HG03469 (cell line): Measurements from ENCODE around the gene KRTAP10-8.
"Not testable (repeated sequence)": the region's sequence is repeated elsewhere in the genome, so short reads cannot be mapped to it uniquely, and the experiment has no call there.

Source experiments
- ATAC-seq: cut with Tn5 transposase; IDR thresholded peaks from one replicate; pipeline ENCODE4 v1.9.1; 2021; ENCODE audit warnings: mild to moderate bottlenecking, moderate library complexity, moderate number of reproducible peaks; ENCODE audit not compliant: unreplicated experiment

The KRTAP10-8 gene

DNA sequence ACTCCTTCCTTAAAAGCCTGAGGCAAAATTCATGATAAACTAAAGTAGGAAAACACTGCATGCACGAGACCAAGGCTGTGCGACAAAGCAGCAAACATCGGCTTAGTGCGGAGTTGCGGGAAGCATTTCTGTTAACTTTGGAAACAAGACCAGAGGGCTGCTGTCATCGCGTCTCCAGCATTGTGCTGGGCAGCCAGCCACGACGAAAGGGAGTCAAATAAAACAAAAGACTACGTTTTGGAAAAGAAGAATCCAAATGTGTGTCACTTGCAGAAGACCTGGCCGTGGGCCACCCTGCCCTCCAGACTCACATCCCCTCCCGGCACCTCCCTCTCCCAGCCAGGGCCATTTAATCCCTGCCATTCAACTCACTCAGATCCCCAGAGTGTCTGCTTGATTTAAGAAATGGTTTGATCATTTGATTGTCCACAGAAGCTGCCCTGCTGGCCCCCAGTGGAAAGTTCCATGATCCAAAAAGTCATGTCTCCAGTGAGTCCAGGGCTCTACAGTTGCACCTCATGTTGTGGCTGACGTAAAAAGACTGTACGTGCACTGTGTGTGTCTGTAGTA, 31.9 kb downstream of the KRTAP10-8 start:
- ATAC-seq: no peak

DNA sequence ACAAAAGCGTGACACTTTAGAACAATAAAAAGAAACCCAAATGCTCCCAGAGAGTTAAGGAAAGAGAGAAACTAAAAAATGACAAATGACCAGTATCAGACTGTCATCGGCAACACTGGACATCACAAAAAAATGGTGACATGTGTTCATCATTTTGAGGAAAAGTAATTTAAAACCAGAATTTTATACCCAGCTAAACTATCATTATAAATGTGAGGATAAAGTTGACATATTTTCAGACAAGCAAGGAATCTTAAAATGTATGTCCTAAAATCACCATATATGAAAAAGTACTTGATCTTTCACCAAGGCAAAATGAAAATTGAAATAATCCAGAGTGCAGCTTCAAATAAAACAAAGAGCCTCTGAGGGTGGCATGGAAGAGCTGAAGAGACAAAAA, 33.0 kb downstream of the KRTAP10-8 start:
- no peak for ATAC-seq

DNA sequence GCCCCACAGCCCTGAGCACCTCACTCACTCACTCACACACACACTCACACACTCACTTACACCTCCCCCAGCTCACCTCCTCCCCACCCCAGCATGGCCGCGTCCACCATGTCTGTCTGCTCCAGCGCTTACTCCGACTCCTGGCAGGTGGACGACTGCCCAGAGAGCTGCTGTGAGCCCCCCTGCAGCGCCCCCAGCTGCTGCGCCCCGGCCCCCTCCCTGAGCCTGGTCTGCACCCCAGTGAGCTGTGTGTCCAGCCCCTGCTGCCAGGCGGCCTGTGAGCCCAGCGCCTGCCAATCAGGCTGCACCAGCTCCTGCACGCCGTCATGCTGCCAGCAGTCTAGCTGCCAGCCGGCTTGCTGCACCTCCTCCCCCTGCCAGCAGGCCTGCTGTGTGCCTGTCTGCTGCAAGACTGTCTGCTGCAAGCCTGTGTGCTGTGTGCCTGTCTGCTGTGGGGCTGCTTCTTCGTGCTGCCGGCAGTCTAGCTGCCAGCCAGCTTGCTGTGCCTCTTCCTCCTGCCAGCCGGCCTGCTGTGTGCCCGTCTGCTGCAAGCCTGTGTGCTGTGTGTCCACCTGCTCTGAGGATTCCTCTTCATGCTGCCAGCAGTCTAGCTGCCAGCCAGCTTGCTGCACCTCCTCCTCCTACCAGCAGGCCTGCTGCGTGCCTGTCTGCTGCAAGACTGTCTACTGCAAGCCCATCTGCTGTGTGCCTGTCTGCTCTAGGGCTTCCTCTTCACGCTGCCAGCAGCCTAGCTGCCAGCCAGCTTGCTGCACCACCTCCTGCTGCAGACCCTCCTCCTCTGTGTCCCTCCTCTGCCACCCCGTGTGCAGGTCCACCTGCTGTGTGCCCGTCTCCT, 34.7 kb downstream of the KRTAP10-8 start, which contains the start of gene KRTAP10-11:
Gene KRTAP10-11 (plus strand): TSS at position 49 of the 856 bp plus-strand sequence. CDS start 45 bp downstream, at position 94.
- ATAC-seq: not testable (repeated sequence)

DNA sequence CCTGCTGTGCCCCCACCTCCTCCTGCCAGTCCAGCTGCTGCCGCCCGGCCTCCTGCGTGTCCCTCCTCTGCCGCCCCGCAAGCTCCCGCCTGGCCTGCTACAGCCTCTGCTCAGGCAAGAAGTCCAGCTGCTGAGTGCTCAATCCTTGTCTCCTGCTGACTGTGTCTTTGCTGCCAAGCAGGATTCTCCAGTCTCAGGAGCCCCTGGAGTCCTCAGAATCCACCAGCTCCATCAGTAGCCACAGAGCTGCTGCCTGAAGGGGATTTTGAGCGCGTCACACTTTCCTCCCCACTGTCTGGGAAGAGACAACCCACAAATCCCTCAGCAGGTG, 35.3 kb downstream of the KRTAP10-8 start:
- no peak for ATAC-seq

DNA sequence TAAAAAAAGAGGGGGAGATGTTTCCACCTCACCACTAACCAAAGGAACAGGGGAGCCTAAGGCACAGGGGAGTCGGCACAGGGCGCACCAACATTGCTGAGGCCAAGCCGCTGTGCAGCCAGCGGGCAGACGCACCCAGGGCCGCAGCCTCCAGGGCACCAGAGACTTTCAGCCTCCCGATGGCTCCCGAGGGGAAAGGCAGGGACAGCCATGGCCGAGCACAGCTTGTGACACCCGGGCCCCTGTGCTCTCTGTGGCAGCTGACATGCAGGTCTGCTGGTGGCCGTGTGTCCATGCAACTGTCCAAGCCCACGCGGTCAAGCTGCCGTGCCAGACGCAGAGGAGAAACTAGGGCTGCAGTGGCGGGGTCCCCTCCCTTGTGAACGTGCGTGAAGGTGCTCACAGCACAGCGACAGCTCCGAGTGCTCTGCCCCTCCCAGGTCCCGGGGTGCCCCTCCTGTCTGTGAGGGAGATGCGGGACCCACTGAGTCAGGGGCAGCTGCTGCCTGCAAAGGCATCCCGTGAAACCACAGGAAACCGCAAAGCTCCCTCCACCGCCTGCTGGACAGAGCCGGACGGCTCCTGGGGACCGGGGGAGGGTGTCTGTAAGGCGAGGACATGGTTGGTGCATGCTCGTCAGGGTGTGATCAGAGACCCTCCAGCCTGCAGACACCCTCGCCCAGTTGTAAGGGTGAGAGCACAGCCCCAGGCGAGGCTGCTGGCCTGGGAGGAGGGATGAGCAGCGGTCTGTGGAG, 36.9 kb downstream of the KRTAP10-8 start:
- no peak for ATAC-seq

DNA sequence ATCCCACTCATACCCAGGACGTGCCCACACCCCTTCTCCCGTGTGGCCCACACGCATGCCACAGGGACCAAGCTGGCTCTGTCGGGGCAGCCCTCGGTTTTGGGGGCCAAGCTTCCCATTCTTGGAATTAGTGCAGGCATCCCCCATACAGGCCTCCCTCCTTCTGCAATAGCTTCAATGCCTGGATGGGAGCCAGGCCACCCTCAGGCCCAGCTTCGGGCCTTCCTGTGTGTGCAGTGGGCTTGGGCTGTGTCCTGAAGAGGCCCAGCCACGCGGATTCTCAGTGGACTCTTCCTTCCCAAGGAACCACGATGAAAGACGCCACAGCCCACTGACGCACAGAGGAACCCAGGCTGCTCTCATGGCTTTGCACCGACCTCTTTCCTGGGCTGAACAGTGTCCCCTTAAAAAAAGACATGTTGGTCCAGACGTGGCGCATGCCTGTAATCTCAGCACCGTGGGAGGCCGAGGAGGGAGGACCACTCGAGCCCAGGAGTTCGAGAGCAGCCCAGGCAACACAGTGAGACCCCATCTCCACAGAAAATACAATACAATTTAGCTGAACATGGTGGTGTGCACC, 37.7 kb downstream of the KRTAP10-8 start:
- ATAC-seq: no peak

DNA sequence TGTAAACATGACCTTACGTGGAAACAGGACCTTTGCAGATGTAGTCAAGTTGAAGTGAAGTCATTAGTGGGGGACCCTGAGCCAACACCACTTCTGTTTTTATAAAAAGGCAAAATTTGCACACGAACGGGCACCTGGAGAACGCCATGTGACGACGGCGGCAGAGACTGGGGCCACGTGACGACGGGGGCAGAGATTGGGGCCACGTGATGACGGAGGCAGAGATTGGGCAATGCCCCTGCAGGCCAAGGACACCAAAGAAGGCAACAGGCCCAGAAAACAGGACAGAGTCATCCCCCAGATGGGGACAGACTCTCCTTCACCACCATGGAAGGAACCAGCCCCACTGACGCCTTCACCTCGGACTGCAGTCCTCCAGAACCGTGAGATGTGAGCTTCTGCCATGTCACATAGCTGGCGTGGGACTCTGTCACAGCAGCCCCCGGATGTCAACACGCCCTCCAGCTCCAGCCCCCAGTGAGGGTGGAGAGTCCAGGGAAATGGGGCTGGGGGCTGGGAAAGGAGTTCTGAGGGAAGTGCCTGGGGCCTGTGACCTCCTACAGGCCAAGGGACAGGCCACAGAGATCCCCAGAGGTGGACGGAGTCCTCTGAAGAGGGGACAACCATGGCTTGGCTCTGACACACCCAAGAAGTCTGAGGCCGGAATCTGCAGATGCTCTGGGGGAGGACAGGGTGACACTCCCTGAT, 38.5 kb downstream of the KRTAP10-8 start:
- ATAC-seq: no peak

DNA sequence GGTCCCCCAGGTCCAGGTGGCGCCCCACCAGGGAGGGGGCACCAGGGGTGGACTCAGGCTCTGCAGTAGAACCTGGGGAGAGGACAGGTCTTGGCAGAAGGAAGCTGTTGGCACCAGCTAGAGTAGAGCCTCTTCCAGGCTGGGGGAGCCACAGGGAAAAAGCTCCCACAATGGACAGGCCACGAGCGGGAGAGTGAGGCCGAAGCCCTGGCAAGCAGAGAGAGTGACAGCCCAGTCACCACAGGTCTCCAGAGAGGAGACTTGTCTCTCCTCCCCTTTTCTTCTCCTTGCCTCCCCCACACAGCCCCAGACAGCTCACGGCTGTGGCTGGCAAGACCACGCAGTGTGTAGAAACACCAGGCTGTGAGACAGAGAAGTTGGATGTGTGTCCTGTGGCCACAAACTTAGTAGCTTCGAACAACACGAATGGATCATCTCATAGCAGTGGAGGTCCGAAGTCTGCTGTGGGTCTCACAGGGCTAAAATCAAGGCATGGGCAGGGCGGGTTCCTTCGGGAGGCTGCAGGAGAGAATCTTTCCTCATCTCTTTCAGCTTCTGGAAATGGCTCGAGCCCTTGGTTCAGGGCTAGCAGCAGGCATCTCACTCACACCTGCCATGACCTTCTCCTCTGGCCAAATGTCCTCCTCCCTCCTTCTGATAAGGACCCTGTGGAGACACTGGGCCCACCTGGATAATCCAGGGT, 39.2 kb downstream of the KRTAP10-8 start:
- ATAC-seq: no peak

DNA sequence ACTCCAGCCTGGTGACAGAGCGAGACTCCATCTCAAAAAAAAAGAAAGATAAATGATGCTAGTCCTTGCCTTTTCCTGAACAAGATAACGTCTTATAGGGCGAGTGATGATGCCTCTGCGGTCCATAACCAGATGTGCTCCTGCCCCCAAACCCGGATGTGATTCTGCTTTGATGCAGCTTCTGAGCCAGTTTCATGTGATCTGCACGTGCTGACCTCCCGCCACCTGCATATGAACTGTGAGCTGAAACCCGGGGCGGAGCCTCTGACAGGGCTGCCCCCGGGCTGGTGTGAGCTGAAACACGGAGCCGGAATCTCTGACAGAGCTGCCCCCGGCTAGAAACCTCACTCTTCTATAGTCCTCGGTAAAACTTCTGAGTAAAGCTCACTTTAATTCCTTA, 41.2 kb downstream of the KRTAP10-8 start:
- ATAC-seq: no peak

DNA sequence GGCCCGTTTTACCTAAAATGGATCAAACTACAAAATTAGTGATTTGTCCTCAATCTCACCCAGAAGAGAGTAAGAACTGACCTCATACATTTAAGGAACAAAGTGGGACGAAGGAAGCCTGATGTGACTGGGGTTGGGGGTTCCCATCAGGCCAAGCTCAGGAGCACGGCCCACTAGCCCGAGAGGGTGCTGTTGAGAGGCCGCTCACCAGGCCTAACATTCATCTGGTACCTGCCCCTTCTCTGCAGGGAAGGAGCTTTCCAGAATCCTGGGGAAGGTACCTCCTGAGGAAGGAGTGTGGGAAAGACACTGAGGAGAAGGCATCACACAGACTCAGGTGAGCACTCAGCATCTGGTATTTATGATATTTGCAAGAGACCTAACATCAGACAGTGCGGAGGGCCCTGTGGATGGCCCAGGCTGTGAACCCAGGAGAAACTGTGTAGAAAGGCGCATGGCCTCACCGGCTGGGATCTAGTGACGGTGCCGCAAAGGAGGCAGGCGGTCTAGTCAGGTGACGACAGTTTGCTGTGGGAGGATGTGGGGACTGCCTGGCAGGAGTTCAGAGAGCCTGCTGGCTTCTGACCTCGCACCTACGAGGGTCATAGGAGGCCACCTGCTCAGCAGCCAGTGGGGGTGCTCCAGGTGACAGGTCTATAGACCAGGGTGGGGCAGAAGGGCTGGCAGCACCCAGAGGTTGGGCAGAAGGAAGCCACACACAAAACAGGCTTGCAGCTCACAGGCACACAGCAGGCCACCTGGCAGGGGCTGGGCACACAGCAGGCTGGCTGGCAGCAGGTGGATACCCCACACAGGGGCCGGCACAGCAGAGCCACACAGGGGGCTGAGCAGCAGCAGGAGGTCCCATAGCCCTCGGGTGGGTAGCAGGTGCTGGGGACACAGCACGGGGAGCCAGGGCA, 42.0 kb downstream of the KRTAP10-8 start:
- no peak for ATAC-seq

DNA sequence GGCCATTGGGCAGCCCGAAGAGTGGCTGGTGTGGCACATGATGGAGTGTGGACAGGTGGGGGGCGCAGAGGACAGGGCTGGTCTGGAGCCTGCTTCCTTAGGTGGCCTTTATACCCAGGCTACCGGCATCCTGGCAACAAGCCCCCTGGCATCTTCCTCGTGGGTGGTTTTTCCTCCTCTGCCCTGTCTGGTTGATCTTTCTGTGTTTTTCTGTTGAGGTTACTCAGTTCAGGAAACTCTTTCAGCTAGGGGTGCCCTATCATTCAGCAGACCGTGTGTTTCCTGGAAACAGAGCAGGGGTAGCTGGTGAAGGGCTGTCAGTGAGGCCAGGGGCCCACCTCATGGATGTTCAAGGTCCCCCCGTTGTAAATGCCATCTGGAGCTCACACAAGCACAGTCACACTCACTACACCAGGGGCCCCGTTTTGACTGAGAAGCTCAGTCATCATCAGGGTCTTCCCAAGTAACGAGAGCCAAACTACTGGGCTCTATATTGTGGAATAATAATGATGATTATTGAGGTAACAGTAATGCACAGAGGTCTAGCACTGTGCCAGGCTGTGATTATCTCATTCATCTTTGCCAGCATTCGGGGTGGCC, 42.8 kb downstream of the KRTAP10-8 start, which contains the start of gene KRTAP12-4:
Gene KRTAP12-4 (minus strand): TSS at position 84 of the 600 bp plus-strand sequence. CDS start 45 bp downstream, at position 39.
- ATAC-seq: no peak

DNA sequence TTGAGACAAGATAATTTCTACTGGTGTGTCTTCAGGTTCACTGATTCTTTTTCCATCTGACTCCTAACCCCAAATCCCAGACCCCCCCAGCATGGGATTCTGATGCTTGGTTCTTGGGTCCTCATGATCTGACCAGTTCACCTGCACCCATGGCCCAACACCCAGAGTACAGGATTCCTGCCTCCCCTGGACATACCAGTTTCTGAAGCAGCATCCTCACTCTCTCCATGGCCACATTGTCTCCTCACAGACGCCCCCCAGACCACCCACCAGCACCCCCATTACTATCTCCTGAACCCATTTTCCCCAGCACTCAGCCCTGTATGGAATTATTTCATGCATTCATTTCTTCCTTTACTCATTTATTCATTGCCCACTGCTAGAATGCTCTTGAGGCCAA, 45.0 kb downstream of the KRTAP10-8 start:
- no peak for ATAC-seq

DNA sequence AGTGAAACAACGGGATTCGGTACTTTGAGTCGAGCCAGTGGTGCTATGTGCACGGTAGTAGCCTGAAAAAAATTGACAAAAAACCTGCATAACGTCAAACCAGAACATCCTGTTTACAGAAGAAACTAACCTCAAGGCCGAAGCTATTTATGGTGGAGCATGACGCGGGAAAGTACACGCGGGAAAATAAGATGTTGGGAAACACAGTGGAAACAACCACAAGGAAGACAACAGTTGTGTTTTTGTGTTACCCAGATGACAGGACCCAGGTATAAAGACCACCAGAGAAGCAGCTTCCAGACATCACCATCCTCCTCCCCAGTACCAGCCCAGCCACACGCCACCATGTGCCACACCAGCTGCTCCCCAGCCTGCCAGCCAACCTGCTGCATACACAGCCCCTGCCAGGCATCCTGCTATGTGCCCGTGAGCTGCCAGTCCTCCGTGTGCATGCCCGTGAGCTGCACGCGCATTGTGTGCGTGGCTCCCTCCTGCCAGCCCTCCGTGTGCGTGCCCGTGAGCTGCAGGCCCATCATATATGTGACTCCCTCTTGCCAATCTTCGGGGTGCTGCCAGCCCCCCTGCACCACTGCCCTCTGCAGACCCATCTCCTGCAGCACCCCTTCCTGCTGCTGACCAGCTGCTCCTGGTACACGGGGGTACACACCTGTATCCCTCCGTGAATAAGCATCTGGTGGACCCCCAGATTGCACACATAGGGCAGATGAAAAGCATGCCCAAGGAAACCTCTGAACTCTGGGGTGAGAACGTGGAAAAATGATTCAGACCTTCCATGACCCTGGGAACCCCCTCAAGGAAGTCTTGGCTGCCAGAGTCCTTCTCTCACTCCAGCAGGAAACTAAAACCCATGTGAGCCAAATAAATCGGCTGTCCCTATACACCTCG, 46.0 kb downstream of the KRTAP10-8 start, which contains the start of gene KRTAP12-3:
Gene KRTAP12-3 (plus strand): TSS at position 298 of the 906 bp plus-strand sequence. CDS start 48 bp downstream, at position 346.
- ATAC-seq: no peak

DNA sequence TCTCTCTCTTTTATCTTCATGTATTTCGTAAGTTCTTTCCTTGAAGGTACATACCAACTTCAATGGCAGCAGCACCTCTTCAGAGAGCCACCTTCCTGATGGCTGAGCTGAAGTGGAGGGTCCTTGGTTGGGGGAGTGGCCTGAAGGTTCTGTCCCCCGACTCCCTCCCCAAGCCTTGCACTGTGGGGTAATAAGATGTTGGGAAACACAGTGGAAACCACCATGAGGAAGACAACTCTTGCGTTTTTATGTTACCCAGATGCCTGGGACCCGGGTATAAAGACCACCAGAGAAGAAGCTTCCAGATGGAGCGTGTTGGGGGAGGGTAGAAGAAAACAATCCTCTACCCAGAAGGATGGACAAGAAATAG, 46.6 kb downstream of the KRTAP10-8 start:
- no peak for ATAC-seq

DNA sequence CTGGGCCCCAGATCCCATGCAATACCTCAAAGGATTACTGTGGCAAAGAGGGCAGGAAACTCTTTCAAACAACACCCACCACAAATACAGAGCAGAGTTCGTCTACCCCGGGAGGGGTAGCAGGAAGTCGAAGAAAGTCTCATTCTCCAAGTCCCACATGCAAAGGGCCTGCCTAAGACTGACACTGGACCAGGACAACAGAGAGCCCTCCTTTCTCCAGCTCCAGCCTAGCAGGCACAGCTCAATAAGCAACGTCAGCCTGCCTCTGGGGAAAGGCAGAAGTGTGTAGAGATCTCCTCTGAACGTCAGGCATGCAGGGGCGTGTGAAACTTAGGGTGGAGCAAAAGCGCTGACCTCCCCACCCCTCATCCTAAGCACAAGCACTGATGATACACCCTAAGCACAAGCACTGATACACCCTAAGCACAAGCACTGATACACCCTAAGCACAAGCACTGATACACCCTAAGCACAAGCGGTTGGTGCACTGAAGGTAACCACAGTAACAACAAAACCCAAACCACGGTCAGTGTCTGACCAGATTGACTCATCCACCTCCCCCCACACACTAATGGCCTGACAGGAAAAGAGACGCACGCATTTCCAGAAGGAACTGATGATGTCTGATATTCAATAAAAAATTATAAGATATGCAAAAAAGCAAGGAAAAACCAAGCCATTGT, 47.2 kb downstream of the KRTAP10-8 start:
- no peak for ATAC-seq

DNA sequence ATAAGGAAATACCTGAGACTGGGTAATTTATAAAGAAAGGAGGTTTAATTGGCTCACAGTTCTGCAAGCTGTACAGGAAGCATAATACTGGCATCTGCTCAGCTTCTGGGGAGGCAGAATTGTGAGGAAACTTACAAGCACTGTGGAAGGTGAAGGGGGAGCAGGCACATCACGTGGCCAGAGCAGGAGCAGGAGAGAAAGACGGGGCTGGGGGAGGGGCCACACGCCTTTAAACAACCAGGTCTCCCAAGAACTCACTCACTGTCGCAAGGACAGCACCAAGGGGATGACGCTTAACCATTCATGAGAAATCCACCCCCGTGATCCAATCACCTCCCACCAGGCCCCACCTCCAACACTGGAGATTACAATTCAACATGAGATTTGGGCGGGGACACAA, 49.7 kb downstream of the KRTAP10-8 start:
- not testable (repeated sequence) for ATAC-seq
